OCI-LY3 (cell line): ENCODE measurements around the gene PMF1.

ENCODE experiments used
- H2AFZ ChIP-seq: fragments of 200-600, 300-600 bp; shearing (Covaris generic); 2 replicates; pipeline ENCODE4 v1.6.0; 2014; ENCODE audit warnings: antibody characterized with exemption, low read depth, low read length
- H3K27ac ChIP-seq: fragments of 200-600, 300-600 bp; sonication (generic); 2 replicates; pipeline ENCODE4 v1.5.1; 2014; ENCODE audit warnings: mild to moderate bottlenecking, low read length, moderate library complexity, mixed read lengths
- H3K27me3 ChIP-seq: fragments of 200-600, 300-600 bp; sonication (generic); 2 replicates; pipeline ENCODE4 v1.6.1; 2014; ENCODE audit warnings: low read depth, low read length, mixed read lengths
- H3K36me3 ChIP-seq: fragments of 200-600, 300-600 bp; sonication (generic); replicated peaks from 2 replicates; pipeline ENCODE3; 2014; ENCODE audit warnings: low read depth, low read length, mixed read lengths
- H3K4me1 ChIP-seq: fragments of 300-600, 200-600 bp; sonication (generic); 2 replicates; pipeline ENCODE4 v1.6.1; 2014; ENCODE audit warnings: low read length, mixed read lengths
- H3K4me2 ChIP-seq: fragments of 200-600, 300-600 bp; sonication (generic); 2 replicates; pipeline ENCODE4 v1.6.1; 2014; ENCODE audit warnings: low read length, mixed read lengths
- H3K4me3 ChIP-seq: fragments of 300-600, 200-600 bp; sonication (generic); 2 replicates; pipeline ENCODE4 v1.5.1; 2014; ENCODE audit warnings: antibody characterized with exemption, mild to moderate bottlenecking, low read length, moderate library complexity
- H3K79me2 ChIP-seq: fragments of 300-600, 200-600 bp; shearing (Covaris generic); 2 replicates; pipeline ENCODE4 v1.6.1; 2014; ENCODE audit warnings: mild to moderate bottlenecking, low read length, mixed read lengths
- H3K9ac ChIP-seq: fragments of 300-600, 200-600 bp; shearing (Covaris generic); 2 replicates; pipeline ENCODE4 v1.6.0; 2014; ENCODE audit warnings: mild to moderate bottlenecking, low read length, moderate library complexity
- H3K9me3 ChIP-seq: fragments of 200-600, 300-600 bp; shearing (Covaris generic); 2 replicates; pipeline ENCODE4 v1.6.1; 2014; ENCODE audit warnings: low read length, mixed read lengths; ENCODE audit not compliant: insufficient read depth
- H4K20me1 ChIP-seq: fragments of 200-600, 300-600 bp; sonication (generic); 2 replicates; pipeline ENCODE4 v1.6.1; 2016; ENCODE audit warnings: low read length, mixed read lengths; ENCODE audit not compliant: insufficient read depth
- CTCF ChIP-seq: fragments of 200-600, 300-600 bp; sonication (generic); IDR thresholded peaks from 2 replicates; pipeline ENCODE4 v1.5.1; 2014; ENCODE audit warnings: antibody characterized with exemption, low read length, low read depth
- EZH2phosphoT487 ChIP-seq: fragments of 200-600 bp; shearing (Covaris generic); IDR thresholded peaks from 2 replicates; pipeline ENCODE4 v1.6.1; 2018; ENCODE audit warnings: antibody characterized with exemption, mixed run types, low read depth

Gene PMF1

GRCh38 chr1:156279837-156280236, 67.0 kb downstream of the PMF1 start:
- H3K4me2 ChIP-seq, result no peak overlapping the region
- H3K4me3 ChIP-seq, result no peak overlapping the region
- peaks cover 62% of the 10 kb centered on the region for H3K79me2 ChIP-seq
- H4K20me1 ChIP-seq, result peaks cover 5% of the 10 kb centered on the region
- H3K9me3 ChIP-seq, result no peaks in the 10 kb centered on the region
- TF ChIP-seq CTCF, result no peak
- TF ChIP-seq EZH2phosphoT487, result no peak
- H3K27ac ChIP-seq, result no peak overlapping the region
- no peak overlapping the region for H3K9ac ChIP-seq
- H2AFZ ChIP-seq, result no peak overlapping the region
- peaks cover 19% of the 10 kb centered on the region for H3K4me1 ChIP-seq
- no peaks in the 10 kb centered on the region for H3K27me3 ChIP-seq
- peaks cover 41% of the 10 kb centered on the region for H3K36me3 ChIP-seq

- Histone ChIP-seq H3K36me3 (peaks cover 33% of the 10 kb centered on the region), H4K20me1 (peaks cover 5% of the 10 kb centered on the region), H3K79me2 (peaks cover 62% of the 10 kb centered on the region)
These were observed 68.5 kb downstream of the PMF1 start for GRCh38 chr1:156281281-156281680.

GRCh38 chr1:156281693-156282478, 69.1 kb downstream of the PMF1 start:
- TF ChIP-seq CTCF (no peak), EZH2phosphoT487 (no peak)
- peaks cover 27% of the 10 kb centered on the region for H3K36me3 ChIP-seq
- peak overlapping the region; percentile 88 for H3K4me3 ChIP-seq
- H3K4me1 ChIP-seq, result peaks cover 19% of the 10 kb centered on the region
- peak overlapping the region; percentile 67 for H3K27ac ChIP-seq
- no peaks in the 10 kb centered on the region for H3K27me3 ChIP-seq
- peaks cover 62% of the 10 kb centered on the region for H3K79me2 ChIP-seq
- peak overlapping the region; percentile 10; the same call in 1 of the 2 replicates for H2AFZ ChIP-seq
- H3K9ac ChIP-seq, result peak overlapping the region; percentile 94
- H4K20me1 ChIP-seq, result peaks cover 5% of the 10 kb centered on the region
- peak overlapping the region; percentile 96 for H3K4me2 ChIP-seq
- H3K9me3 ChIP-seq, result no peaks in the 10 kb centered on the region

More at GRCh38 chr1:156281281-156281680, 68.5 kb downstream of the PMF1 start:
- Histone ChIP-seq H3K4me2 (peak overlapping the region; percentile 96), H3K4me3 (peak overlapping the region; percentile 88), H2AFZ (no peak overlapping the region), H3K27me3 (no peaks in the 10 kb centered on the region), H3K9me3 (no peaks in the 10 kb centered on the region), H3K27ac (peak overlapping the region; percentile 67), H3K4me1 (peaks cover 19% of the 10 kb centered on the region), H3K9ac (peak overlapping the region; percentile 94)
- TF ChIP-seq CTCF (no peak), EZH2phosphoT487 (no peak)

GRCh38 chr1:156282479-156283222, 69.8 kb downstream of the PMF1 start, which contains the start of gene SMG5:
SMG5 (minus strand) TSS chr1:156282825; CDS start chr1:156282680, 145 bp downstream.
- Histone ChIP-seq H3K36me3 (peaks cover 24% of the 10 kb centered on the region), H3K27ac (peak within 1 kb of the TSS; percentile 67), H3K4me3 (peak within 1 kb of the TSS; percentile 88), H3K4me1 (peaks cover 19% of the 10 kb centered on the region), H3K27me3 (no peaks in the 10 kb centered on the region), H4K20me1 (peaks cover 5% of the 10 kb centered on the region), H3K9me3 (no peaks in the 10 kb centered on the region), H3K9ac (peak within 1 kb of the TSS; percentile 94), H3K4me2 (peak within 1 kb of the TSS; percentile 96), H3K79me2 (peaks cover 62% of the 10 kb centered on the region), H2AFZ (peak within 1 kb of the TSS; percentile 87)
- TF ChIP-seq EZH2phosphoT487, result no peak
- no peak for TF ChIP-seq CTCF
